Uterus (tissue), 4 donors: ENCODE measurements around the gene PNRC2. TPM values are rescaled to one million over a fixed set of nuclear protein-coding genes. Genes with fewer than 3 reads are reported as not detected.

ENCODE experiments used
- DNase-seq, 2 donors: peaks; one replicate each; pipeline ENCODE4 v3.0.0-alpha.2; 2019 to 2020
- H3K27ac ChIP-seq, 2 donors: fragments of 200-600 bp; sonication (generic); 1 replicate in 1 of 2; 2 replicates in 1 of 2; pipeline ENCODE4 v1.5.1; 2016 to 2018
- H3K27me3 ChIP-seq, 2 donors: fragments of 200-600 bp; sonication (generic); one replicate each; pipeline ENCODE4 v1.5.1; 2018 to 2019; ENCODE audit warnings: control low read depth in 1 of 2
- H3K36me3 ChIP-seq, 2 donors: fragments of 200-600 bp; sonication (generic); one replicate each; pipeline ENCODE4 v1.5.1; 2019; ENCODE audit warnings: control low read depth in 1 of 2
- H3K4me1 ChIP-seq, 2 donors: fragments of 200-600 bp; sonication (generic); one replicate each; pipeline ENCODE4 v1.5.1; 2018 to 2019; ENCODE audit warnings: control low read depth in 1 of 2
- H3K4me3 ChIP-seq, 2 donors: fragments of 200-600 bp; sonication (generic); 1 replicate in 1 of 2; 2 replicates in 1 of 2; pipeline ENCODE4 v1.5.1; 2018 to 2019; ENCODE audit warnings: mild to moderate bottlenecking in 1 of 2
- H3K9me3 ChIP-seq, 2 donors: fragments of 200-600 bp; sonication (generic); one replicate each; pipeline ENCODE4 v1.5.1; 2019; ENCODE audit warnings: control low read depth in 1 of 2
- CTCF ChIP-seq, 4 experiments: fragments of 200-600 bp in 2 of 4; fragments of 450-650 bp in 2 of 4; sonication (generic) in 2 of 4; IDR thresholded peaks; one replicate each; pipeline ENCODE4 v1.5.1; 2016 to 2019; ENCODE audit warnings: antibody characterized with exemption in 4 of 4, mild to moderate bottlenecking in 2 of 4, moderate library complexity in 1 of 4
- POLR2A ChIP-seq, 2 donors: fragments of 450-650 bp; IDR thresholded peaks; one replicate each; pipeline ENCODE4 v1.6.1; 2016; ENCODE audit warnings: antibody characterized with exemption in 2 of 2, mild to moderate bottlenecking in 1 of 2, moderate library complexity in 1 of 2
- intact Hi-C: fragments of 100-400 bp; cut with DNase I; formaldehyde crosslinking; loops from one replicate; pipeline ENCODE4 v1.15.1; 2023; ENCODE audit warnings: low total_unique reads
- total RNA-seq, 4 donors: library from RNA; depleted of rRNA in 3 of 4; stranded (reverse); fragments of >200 nt in 3 of 4; gene quantifications; one replicate each; pipeline versions ENCODE4 v1.1.0 to v1.2.4, GENCODE V29; 2014 to 2023
- donor health status: DM: yes; HTN: yes; CAD: no.

The PNRC2 gene
- total RNA-seq, 4 donors from 2014 or later: 44.8 to 187 (median 122) TPM

- no peaks in the 10 kb centered on the region for H3K9me3 ChIP-seq
- no peaks in the 10 kb centered on the region for H3K27me3 ChIP-seq
- H3K4me1 ChIP-seq: no peaks in the 10 kb centered on the region
- no peak overlapping the region for H3K4me3 ChIP-seq
- no peaks in the 10 kb centered on the region for H3K36me3 ChIP-seq
- intact Hi-C loops: no loop called here
- H3K27ac ChIP-seq: no peak overlapping the region
- no peak for TF ChIP-seq CTCF (IDR thresholded peaks at IDR 0.05)
- TF ChIP-seq POLR2A (IDR thresholded peaks at IDR 0.05): no peak
- no peak for DNase-seq
Observed at GRCh38 chr1:23966973-23967493, 7.4 kb downstream of the PNRC2 start.

- DNase-seq: no peak
- no peak for TF ChIP-seq POLR2A (IDR thresholded peaks at IDR 0.05)
- no peak for TF ChIP-seq CTCF (IDR thresholded peaks at IDR 0.05)
- no peaks in the 10 kb centered on the region for H3K36me3 ChIP-seq
- H3K27me3 ChIP-seq: no peaks in the 10 kb centered on the region
- H3K9me3 ChIP-seq: no peaks in the 10 kb centered on the region
- H3K4me1 ChIP-seq: no peaks in the 10 kb centered on the region
- intact Hi-C loops: no loop called here
- H3K4me3 ChIP-seq: no peak overlapping the region
- H3K27ac ChIP-seq: no peak overlapping the region
Observed at GRCh38 chr1:23967871-23968270, 8.2 kb downstream of the PNRC2 start.

- Histone ChIP-seq H3K4me1 (peaks cover 13 to 15% of the 10 kb centered on the region in 2 donors), H3K27me3 (no peaks in the 10 kb centered on the region), H3K36me3 (no peaks in the 10 kb centered on the region), H3K27ac (peak overlapping the region; percentile 45 to 97), H3K4me3 (peak overlapping the region in 1 of 2 donors; percentile 9), H3K9me3 (no peaks in the 10 kb centered on the region)
- TF ChIP-seq POLR2A (IDR thresholded peaks at IDR 0.05): no peak
- no peak for TF ChIP-seq CTCF (IDR thresholded peaks at IDR 0.05)
- intact Hi-C loops: no loop called here
- DNase-seq: no peak
Observed at GRCh38 chr1:23977187-23977853, 17.7 kb downstream of the PNRC2 start.

- Histone ChIP-seq H3K27me3 (no peaks in the 10 kb centered on the region), H3K27ac (peak overlapping the region; percentile 45 to 97), H3K4me1 (peaks cover 13 to 15% of the 10 kb centered on the region in 2 donors), H3K36me3 (no peaks in the 10 kb centered on the region), H3K9me3 (no peaks in the 10 kb centered on the region), H3K4me3 (peak overlapping the region in 1 of 2 donors; percentile 9)
- no peak for TF ChIP-seq CTCF (IDR thresholded peaks at IDR 0.05)
- no peak for TF ChIP-seq POLR2A (IDR thresholded peaks at IDR 0.05)
- no peak for DNase-seq
- intact Hi-C loops: no loop called here
Observed at GRCh38 chr1:23977854-23978191, 18.2 kb downstream of the PNRC2 start.

GRCh38 chr1:23978805-23979204 lies 19.2 kb downstream of the PNRC2 start:
- intact Hi-C loops: no loop called here
- no peaks in the 10 kb centered on the region for H3K9me3 ChIP-seq
- no peaks in the 10 kb centered on the region for H3K36me3 ChIP-seq
- H3K4me3 ChIP-seq: peak overlapping the region; percentile 72 to 75
- H3K27me3 ChIP-seq: no peaks in the 10 kb centered on the region
- peaks cover 13 to 14% of the 10 kb centered on the region in 2 donors for H3K4me1 ChIP-seq
- peak overlapping the region; percentile 95 to 97 for H3K27ac ChIP-seq
- DNase-seq: no peak
- TF ChIP-seq POLR2A (IDR thresholded peaks at IDR 0.05) (no peak), CTCF (IDR thresholded peaks at IDR 0.05) (no peak)
